LHCN-M2 (cell line): ENCODE data around the gene USP40. TPM values are rescaled to one million over a fixed set of nuclear protein-coding genes. Genes with fewer than 3 reads are reported as not detected.

Source experiments
- DNase-seq: peaks from one replicate; pipeline ENCODE4 v3.0.0-alpha.2; 2012; ENCODE audit warnings: low read depth
- total RNA-seq: library from RNA; depleted of rRNA; stranded (reverse); fragments of >200 nt; gene quantifications from 2 replicates; pipeline ENCODE4 v1.2.3, GENCODE V29; 2014

USP40 gene
- total RNA-seq, 1 experiment from 2014 or later: 28.5 TPM

DNA sequence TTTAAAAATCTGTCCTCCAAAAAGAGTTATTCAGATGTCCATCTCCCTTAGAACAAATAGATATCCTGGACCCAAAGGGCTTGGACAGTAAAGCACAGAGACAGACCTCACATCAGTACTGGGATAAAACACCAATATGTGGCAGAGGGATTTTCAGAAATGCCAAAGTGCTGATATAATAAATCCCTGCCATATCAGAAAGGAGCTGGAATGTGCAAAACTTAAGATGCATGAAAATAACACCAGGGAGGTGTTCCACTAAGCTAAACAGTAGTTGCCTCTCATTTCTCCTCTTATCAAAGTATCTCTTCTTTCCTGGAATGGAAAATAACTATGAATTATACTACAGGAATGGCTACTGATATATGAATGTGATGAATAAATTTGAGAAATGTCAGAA lies 13.2 kb downstream of the USP40 start:
- DNase-seq: no peak

DNA sequence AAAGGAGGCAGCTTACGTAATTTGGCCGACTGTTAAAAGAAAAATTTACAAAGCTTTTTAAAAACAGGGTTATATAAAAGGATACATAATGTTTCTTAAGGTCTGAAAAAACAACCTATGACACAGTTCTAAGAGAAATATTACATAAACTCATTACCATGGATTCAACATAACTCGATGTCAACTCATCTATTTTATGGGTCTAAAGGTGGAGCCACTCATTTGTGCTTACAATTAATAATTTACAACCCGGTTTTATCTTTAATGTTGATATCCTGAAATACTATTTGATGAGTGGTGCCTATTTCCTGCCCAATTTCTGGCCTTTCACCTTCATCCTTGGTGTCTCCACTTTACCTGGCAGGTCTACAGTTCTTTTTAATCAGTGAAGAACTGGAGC lies 15.1 kb downstream of the USP40 start:
- no peak for DNase-seq

DNA sequence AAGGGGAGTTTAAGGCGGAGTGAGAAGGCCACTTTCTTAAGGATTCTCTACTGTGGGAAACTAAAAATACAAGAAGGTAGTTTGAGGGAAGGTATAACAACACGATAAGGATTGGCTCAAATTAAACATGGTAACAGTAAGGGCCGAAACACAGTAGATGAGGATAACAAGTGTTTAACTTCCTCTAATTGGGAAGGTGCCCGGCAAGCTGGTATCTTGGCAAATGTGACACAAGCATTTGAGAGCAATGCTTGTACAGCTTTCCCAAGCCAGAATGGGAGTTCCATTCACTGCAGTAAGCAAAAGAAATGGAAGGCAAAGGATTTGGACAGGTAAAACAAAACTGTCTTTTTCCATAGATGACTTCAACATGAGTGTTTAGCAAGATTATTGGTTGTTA lies 19.8 kb downstream of the USP40 start:
- no peak for DNase-seq

DNA sequence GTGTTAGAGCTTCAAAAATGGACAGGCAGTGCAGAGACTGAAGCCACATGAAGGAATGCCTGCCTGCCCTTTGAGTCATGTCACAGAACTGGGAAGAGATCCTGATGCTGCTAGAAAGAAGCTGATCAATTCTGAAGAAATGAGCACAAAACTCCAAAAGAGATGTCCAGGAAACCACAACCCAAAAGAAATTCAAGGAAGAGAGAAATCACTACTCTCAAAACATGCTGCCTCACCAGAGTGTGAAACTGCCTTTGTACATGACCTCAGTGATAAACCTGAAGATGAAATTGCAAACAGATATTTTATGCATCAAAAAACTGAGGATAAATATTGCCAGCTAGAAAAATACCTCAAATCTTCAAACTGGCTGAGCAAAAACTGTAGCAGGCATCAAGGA lies 20.5 kb downstream of the USP40 start:
- DNase-seq: no peak

DNA sequence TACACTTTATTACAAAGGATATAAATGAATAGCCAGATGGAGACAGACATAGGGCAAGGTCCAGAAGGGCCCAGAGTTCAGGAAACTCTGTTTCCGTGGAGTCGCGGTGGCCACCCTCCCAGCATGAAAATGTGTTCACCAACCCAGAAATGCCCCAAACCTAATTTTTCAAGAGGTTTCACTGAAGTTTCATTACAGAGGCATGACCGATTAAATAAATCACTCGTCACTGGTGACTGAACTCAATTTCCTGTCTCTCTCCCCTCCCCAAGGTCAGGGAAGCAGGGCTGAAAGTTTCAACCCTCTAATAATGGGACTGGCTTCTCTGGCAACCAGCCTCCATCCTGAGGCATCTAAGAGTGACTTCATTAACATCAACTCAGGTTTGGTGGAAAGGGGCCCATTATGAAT lies 22.4 kb downstream of the USP40 start:
- no peak for DNase-seq

DNA sequence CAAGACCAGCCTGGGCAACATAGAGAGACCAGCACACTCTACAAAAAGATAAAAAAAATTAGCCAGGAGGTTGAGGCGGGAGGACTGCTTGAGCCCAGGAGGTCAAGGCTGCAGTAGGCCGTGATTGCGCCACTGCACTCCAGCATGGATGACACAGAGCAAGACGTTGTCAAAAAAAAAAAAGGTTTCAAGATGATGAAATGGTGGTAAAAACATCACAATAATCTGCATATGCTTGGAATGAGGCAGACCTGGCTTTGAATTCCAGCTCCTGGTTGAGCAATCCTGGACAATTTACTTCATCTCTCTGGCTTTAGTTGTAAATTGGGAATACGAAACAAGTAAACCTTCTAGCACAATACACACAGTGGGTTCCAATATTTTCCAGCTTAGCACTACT lies 24.1 kb downstream of the USP40 start:
- peak; percentile 31 for DNase-seq

DNA sequence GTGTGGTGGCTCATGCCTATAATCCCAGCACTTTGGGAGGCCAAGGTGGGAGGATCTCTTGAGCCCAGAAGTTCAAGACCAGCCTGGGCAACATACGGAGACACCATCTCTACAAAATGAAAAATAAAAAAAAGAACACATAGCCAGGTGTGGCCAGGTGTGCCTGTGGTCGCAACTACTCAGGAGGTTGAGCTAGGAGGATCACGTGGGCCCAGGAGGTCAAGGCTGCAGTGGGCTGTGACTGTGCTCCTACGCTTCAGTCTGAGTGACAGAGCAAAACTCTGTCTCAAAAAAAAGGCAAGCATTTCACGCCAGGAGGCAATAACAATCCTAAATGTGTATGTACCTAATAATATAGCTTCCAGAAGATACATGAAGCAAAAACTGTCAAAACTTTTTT lies 27.8 kb downstream of the USP40 start:
- no peak for DNase-seq

DNA sequence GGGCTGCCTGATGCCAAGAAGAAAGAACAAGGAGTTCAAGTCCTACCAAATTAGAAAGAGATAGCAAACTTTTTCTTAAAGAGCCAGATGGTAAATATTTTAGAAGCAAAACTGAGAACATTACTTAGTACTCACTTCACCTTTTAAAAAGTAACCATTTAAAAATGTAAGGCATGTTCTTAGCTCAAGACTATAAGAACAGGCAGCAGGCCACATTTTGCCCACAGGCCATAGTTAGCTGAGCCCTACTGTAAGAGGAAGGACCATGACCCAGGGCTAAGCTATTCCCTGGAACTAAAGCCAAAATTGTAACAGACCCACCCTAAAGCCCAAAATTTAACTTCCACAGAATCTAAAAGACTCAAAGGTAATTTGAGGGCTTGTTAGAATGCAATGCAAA lies 31.3 kb downstream of the USP40 start:
- no peak for DNase-seq

DNA sequence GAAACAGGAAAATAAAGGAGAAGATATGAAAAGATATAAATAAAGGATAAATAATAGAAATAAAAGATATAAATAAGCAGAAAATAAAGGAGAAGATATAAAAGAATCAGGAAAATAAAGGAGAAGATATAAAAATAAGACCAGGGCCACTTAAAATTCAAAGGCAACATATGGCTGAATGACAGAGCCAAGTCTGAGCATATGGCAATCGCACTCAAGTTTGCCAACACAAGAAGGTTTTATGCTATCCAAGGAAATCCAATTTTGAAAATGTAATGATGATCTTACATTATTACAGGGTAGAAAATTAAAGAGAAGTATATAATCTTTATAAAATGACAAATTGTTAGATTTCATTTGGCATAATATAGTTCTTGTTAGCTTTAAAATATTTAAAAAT lies 33.6 kb downstream of the USP40 start:
- DNase-seq: no peak

DNA sequence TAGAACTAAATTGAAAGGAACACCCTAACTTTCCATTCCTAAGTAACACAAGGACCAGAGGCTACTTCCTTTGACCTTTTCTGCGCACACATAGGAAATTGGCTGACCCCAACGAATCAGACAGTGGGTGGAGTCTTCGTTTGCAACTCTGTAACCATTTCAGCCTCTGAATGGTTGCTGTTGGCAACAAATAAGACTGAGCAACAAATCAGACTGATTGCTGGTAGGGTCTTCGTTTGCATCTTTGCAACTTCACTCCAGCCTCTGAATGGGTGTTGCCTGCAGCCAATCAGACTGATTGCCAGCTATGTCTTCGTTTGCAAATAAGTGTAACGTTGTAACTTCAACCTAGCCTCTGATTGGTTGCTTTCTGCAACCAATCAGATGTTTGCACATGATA lies 34.6 kb downstream of the USP40 start:
- no peak for DNase-seq

DNA sequence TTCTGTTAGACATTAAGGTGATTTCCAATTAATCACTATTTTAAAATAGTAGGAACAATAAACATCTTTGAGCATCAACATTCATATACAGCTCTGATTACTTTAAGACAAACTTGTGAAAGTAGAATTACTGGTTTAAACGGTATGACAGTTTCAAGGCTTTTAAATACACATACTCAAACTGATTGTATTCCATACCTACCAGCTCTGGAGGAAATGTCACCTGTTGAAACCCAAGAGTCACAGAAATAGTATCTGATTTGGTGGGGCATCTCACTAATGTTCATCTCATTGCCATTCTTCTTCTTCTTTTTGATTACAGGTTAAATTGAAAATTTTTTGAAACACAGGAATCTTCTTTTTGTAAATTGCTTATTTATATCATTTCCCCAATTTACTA lies 36.2 kb downstream of the USP40 start:
- DNase-seq: no peak

DNA sequence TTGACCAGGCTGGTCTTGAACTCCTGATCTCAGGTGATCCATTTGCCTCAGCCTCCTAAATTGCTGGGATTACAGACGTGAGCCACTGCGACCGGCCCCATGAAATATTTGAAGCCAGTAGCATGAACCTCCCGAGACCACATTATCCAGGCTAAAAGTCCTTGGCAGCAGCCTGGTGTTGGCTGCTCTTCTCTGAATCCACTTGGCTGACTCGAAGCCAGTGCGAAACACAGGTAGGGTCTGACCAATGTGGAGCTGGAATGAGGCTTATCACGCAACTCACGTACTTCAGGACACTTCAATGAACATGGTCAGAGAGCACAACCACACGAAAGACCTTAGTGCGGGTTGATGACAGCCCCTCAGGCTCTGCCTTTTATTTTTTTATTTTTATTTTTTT lies 38.4 kb downstream of the USP40 start:
- no peak for DNase-seq

DNA sequence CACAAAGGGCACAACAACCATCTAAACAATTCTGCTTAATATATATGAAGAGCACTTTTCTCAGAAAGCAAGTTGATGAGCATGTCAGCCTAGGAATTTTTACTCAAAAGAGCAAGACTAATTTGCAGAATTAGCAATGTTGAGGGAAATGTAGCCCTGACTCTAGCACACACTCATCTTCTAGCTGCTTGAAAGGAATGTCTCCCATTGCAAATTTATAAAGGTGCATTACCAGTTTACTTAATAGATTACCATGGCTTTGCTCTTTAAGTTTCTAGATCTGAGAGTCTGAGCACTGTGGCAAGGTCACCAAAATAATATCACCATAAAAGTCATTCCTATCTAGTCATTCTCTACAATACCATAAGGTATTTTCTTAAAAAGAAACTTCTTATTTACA lies 40.8 kb downstream of the USP40 start:
- DNase-seq: no peak

DNA sequence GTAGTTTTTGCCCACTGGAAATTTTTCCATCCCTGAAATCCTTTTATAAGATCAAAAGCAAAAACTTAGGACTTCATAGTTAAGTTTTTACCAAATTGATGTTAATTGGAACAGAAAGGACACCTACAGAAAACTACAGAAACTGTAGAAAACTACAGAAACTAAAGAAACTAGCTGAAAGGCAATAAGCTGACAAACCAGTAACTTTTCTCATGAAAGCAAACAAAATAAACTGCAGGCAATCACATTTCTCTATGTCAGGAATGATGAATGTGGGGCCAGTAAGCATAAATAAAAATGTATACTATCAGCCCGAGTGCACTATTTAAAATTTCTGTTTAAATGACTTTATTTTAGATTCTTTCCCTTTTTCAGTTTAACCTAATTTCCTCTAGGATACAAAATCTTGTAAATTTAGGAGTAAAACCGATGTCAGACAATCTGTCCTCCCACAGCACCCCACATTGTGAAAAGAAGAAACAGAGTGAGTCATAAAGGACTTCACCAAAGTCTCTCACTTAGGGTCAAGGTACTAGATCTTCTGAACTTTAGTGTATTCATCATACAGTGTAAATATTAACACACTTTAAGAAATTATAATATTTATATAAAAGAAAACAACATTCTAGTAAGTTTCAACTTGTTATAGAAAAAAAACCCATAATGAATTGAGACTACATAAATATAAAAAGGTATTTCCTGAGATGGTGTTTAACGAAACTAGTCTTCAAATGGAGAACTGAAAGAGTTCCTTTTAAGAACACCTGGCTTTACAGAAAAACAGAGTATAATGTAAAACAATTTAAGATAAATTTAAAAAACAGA lies 46.6 kb downstream of the USP40 start:
- no peak for DNase-seq

DNA sequence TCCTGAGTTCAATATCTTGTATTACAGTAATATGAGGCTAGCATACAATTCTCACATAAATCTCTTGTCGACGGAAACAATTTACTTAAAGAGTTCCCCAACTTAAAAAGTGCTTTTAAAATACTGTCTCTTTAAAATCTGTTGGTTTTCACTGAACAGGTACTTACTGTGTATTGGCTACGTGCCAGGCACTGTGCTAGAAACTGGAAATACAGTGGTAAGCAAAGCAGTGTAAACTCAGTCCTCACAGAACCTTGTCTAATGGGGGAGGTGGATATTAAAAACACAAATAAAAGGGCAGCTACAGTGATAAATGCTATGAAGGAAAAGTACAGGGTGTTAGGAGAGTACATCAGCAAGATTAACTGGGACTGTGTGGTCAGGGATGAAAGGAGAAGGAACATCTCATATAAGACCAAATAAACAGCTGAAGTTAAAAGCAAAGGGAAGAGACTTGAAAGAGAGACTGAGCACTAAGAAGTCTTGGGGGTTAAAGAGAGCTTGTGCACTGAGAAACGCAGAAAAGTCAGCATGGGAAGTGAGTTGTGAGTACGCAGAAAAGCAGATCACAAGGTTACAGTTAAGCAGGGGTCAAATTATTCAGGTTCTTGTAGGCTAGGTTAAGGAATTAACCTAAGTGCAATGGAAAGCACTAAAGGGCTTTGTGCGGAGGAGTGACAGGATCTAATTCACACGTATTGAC lies 52.5 kb downstream of the USP40 start:
- no peak for DNase-seq

DNA sequence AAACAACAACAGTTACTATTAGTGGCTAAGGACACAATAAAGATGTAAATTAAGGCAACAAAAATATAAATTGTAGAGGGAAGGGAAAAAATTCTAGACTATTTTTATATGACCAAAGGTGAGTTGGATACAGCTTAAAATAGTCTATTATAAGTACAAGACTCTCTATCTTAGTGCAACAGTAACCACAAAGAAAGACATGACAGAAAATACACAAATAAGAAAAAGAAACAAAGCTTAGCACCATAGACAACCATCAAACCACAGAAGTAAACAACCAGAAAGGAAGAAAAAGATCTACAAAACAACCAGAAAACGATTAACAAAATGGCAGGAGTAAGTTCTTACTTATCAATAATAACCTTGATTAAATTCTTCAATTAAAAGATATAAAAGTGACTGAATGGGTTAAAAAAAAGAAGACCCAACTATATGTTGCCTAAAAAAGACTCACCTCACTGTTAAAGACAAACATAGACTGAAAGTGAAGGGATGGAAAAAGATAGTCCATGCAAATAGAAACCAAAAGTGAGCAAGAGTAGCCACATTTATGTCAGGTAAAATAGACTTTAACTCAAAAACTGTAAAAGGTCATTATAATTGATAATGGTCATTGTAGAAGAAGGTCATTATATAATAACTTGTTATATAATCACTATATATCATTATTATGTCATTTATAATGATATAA lies 62.5 kb downstream of the USP40 start:
- no peak for DNase-seq

DNA sequence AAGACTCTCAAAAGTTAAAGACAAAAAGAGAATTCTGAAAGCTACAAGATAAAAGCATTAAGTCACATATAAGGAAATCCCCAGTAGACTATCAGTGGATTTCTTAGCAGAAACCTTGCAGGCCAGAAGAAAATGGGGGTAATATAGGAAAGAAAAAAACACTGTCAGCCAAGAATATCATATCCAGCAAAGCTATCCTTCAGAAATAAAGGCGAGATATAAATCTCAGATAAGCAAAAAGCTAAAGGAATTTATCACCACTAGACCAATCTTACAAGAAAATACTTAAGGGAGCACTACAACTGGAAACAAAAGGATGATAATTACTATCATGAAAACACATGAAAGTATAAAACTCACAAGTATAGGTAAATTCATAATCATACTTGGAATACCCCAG lies 63.1 kb downstream of the USP40 start:
- no peak for DNase-seq

DNA sequence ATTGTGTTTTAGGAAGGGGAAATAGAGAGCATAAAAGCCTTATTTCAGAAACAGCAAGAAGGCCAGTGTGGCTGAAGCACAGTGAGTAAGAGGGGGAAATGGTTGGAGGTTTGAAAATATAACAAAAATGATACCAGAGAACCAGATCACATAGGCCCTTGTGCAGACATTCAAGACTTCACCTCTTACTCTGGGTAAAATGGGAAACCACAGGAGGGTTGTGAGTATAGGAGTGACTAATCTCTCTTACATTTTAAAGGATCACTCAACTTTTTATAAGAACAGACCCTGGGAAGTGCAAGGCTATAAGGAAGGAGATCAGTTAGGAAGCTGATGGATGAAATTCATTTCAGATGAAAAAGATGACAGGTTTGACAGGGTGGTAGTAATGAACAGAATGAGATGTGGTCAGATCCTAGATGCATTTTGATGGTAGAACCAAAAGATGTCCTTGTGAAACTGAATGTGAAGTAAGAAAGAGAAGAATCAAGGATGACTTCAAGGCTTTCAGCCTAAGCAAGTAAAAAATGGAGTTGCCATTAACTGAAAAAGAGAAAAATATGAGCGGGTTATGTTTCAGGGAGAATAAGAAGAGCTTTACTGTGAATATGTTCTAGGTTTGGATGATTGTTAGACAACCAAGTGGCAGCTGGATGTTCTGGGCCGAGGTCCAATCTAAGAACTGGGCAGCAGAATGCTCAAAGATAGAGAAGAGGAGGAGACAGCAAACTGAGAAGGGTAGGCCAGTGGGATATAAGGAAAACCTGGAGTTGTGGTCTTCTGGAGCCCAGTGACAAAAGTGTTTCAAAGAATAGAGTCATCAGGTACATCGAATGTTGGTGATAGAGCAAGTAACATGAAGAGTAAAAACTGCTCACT lies 65.1 kb downstream of the USP40 start:
- DNase-seq: peak; percentile 79

DNA sequence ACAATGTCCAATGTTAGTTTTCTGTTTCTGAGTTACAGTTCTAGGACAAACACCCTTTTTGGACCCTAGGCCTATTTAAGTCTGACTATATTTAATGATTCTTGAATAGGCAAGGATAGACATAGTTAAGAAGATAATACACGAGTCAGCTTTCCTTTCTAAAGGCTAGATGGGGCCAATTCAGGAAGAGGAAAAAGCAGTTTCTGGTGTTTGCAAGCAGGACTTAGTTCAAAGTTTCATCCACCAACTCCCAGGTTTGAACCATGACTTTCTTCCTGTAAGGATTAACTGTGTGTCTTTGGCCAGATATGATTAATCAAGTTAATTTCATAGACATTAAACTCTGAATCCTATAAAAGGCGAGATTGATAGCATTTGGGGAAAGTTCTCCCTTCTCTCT lies 66.7 kb downstream of the USP40 start:
- no peak for DNase-seq

DNA sequence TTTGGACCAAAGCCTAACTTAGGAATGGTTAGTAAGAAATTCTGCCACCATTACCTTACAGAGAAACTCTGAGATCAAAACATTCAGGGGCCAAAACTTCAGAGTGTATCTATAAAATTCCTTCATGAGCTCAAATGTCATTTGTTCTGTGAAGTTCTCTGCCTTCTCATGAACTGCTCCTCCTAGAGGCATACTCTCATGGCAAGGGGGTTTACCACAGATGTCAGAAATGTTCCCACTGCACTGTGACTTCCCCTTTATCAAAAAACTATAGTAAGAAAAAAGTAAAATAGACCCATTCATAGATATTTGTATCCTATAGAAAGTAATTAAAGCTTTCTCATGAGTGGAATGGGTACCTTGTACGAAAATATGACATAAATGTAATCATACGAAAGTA lies 68.5 kb downstream of the USP40 start:
- DNase-seq: no peak

DNA sequence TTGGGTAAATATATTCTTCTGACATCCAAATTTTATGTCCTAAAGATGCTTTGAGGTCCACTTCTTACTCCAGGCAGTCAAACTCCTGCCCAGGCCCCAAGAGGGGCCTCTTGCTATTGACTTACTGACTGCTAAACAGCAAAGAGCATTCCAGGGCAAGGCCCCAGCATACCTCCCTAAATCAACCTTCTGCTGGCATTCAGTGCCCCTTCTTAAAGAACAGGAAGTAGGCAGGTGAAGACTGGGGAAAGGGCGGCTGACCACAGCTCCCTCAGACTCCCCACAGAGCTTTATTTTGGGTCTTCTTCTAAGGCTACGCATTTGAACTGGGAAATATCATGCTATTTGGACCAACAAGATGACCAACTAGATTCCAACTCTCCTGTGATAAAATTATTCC lies 68.9 kb downstream of the USP40 start:
- no peak for DNase-seq
